Measurements from ENCODE around the gene ZNF628.

GRCh38 chr19:55442372-55442961 lies 34.0 kb upstream of the ZNF628 start:
- TF ChIP-seq CTCF (IDR thresholded peaks at IDR 0.05 in 4 of 5, conservative IDR thresholded peaks at IDR 0.05 in 1 of 5) (no peak), POLR2A (IDR thresholded peaks at IDR 0.05) (no peak)

All from gastrocnemius medialis (tissue), 4 donors.